ENCODE results near the gene ATP9A. TPM values are rescaled to one million over a fixed set of nuclear protein-coding genes. Genes with fewer than 3 reads are reported as not detected.

The ATP9A gene
- total RNA-seq, 1 donor, result 69.1 TPM

DNA sequence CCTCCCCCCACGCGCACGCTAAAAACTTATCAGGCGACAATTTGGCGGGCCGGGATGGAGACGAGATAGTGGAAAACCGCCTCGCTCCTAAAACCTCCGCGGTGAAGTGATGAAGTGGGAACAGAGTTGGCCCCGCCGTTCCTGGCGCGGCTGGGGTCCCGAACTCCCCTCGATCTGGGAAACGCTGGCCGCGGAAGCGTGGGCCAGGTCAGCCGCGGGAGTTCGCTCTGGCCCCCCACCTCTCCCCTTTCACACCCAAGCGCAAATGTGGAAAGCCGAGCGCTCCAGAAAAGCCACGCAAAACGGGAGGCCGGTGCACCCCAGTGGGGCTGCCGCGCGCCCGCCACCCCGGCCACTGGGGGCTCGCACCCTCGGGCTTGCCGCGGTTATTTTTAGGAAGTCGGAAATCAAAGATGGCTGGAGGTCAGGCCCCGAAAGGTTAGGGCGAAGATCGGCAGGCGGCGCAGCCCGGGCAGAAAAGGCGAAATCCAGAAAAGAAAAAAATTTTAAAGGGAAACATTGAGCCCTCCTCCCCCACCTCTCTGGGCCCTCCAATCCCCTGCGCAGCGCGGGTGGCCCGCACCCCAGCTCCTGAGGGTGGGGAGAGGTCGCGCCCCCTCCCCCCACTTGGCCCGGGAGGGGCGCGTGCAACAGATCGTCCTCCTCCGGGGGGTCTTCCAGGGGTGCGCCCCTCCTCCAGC is 33.1 kb upstream of the ATP9A start:
- TF ChIP-seq, protein P1, sequence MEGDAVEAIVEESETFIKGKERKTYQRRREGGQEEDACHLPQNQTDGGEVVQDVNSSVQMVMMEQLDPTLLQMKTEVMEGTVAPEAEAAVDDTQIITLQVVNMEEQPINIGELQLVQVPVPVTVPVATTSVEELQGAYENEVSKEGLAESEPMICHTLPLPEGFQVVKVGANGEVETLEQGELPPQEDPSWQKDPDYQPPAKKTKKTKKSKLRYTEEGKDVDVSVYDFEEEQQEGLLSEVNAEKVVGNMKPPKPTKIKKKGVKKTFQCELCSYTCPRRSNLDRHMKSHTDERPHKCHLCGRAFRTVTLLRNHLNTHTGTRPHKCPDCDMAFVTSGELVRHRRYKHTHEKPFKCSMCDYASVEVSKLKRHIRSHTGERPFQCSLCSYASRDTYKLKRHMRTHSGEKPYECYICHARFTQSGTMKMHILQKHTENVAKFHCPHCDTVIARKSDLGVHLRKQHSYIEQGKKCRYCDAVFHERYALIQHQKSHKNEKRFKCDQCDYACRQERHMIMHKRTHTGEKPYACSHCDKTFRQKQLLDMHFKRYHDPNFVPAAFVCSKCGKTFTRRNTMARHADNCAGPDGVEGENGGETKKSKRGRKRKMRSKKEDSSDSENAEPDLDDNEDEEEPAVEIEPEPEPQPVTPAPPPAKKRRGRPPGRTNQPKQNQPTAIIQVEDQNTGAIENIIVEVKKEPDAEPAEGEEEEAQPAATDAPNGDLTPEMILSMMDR (IDR thresholded peaks at IDR 0.05; ENCODE audit: insufficient read depth, low read length), result no peak
- no peak for DNase-seq (ENCODE audit: low read depth)
- H3K4me3 ChIP-seq (ENCODE audit: low read depth, low read length), result peak overlapping the region; percentile 58

DNA sequence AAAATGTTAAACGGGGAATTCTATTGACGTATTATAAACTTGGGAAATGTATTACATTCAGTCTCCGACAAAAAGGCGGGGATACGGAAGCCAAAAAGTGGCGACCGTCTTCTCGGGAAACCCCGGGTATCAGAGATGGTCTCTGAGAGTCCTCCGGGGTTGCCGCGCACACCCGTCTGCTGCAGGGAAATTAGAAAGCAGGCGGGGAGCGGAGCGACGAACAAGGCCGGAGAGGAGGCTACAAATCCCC is 32.6 kb upstream of the ATP9A start:
- H3K4me3 ChIP-seq (ENCODE audit: low read depth, low read length), result peak overlapping the region; percentile 58
- TF ChIP-seq, protein P1 (IDR thresholded peaks at IDR 0.05; ENCODE audit: insufficient read depth, low read length), result no peak
- peak; percentile 11 for DNase-seq (ENCODE audit: low read depth)

DNA sequence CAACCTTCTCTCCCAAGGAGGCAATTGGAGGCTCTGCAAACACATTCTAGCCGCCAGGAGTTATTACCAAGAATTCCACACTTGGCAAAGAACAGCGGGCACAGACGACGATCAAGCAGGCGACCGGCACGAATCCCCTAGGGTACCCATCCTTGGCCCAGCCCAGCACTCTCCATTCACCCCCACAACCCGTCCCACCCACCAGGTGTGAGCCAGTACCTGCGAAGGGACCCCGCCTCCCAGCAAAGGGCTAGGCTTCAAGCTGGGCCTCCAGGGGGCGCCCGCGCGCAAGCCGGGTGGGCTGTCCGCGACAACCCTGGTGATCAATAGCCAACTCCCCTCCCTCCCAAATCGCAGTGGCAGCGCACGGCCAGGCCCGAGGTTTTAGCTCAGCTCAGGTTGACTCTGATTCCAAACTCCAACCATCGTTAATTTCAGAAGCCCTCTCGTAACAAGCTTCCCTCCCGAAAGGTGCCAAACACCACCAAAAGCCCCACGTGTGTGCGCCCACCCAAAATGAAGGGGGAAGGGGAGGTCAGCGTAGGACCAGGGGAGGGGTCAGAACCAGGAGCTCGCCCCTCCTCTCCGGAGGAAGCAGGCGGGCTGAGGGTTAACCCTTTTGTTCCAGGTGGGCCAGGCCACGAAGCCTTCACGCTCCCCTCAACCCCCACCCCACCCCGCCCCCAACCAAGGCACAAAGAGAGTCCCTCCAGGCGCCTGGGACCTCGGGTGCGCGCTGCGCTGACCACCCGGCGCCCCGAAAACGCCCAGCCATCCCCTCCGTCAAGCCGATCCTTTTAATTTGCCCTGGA is 32.1 kb upstream of the ATP9A start:
- DNase-seq (ENCODE audit: low read depth), result peak; percentile 23
- TF ChIP-seq, protein P1 (IDR thresholded peaks at IDR 0.05; ENCODE audit: insufficient read depth, low read length), result peak; percentile 85
- peak overlapping the region; percentile 58 for H3K4me3 ChIP-seq (ENCODE audit: low read depth, low read length)

DNA sequence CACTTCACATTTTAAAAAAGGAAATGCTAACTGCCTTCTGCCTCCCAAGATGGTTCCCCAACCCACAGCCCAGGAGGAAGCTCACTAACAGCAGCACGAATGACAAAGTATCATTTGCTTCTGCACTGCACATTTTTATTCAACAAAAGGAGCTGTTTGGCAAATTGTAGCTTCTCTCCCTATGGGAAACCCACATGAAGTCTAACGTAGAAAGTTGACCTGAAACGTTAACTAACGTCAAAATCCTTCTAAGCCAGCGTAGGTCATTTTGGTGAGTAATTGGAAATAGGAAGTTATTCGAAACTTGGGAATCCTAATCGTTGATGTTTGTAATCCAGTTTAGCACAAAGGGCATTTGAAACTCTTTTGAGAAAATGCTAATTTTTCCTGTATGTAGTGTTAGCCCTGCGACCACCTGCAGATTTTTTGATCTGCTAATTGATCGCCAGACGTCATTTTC is 31.2 kb upstream of the ATP9A start:
- DNase-seq (ENCODE audit: low read depth), result no peak
- no peak overlapping the region for H3K4me3 ChIP-seq (ENCODE audit: low read depth, low read length)
- TF ChIP-seq, protein P1 (IDR thresholded peaks at IDR 0.05; ENCODE audit: insufficient read depth, low read length), result no peak

DNA sequence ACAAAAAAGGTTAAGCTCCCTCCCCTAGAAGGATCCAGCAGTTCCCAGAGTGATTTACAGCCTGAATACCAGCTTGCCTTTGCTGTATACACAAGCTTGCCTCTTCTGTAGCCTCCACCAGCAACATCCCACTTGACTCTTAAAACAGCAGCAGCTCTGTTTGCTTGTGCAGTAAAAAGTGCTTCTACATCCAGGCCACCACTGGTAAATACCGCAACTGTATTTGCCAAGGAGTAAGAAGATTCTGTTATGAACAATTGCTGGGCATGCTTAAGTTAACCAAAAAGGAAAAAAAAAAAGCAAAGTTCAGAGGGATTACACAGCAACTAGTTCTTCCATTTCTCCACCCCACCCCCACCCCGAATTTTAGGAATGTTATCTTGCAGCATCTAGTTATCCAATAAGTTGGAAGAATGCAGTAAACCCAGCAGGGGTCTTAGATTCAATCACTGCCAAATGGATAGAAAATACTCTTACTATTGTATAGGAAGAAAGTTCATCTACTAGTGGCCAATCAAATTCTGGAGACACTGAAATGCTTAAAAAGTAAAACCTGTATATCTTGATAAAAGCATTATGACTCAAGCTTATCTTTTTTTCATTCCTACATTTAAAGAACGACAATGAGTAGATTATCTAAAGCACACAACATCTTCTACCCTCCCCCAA is 29.3 kb upstream of the ATP9A start:
- peak; percentile 23 for DNase-seq (ENCODE audit: low read depth)
- TF ChIP-seq, protein P1 (IDR thresholded peaks at IDR 0.05; ENCODE audit: insufficient read depth, low read length), result no peak
- H3K4me3 ChIP-seq (ENCODE audit: low read depth, low read length), result no peak overlapping the region

DNA sequence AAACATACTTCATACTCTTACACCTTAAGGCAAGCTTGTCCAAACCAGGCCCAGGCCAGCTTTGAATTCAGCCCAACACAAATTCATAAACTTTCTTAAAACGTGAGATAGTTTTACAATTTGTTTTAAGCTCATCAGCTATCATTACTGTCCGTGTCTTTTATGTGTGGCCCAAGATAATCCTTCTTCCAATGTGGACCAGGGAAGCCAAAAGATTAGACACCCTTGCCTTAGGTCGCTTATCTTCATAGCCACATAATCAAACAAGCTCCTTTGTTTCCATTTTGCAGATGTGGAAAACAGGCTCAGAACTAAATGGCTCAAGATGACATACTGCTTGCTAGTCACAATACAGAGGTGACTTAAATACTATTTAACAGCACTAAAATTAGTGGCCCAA is 28.1 kb upstream of the ATP9A start:
- H3K4me3 ChIP-seq (ENCODE audit: low read depth, low read length), result no peak overlapping the region
- DNase-seq (ENCODE audit: low read depth), result no peak
- TF ChIP-seq, protein P1 (IDR thresholded peaks at IDR 0.05; ENCODE audit: insufficient read depth, low read length), result no peak
